Muscle layer of duodenum (tissue), 2 donors: Measurements from ENCODE around the gene CENPB.
"Not testable (repeated sequence)": the region's sequence is repeated elsewhere in the genome, so short reads cannot be mapped to it uniquely, and the experiment has no call there.

Source experiments
- H3K27ac ChIP-seq: one replicate; pipeline ENCODE4 v1.7.0; 2013; ENCODE audit warnings: mild to moderate bottlenecking, low read length
- H3K27me3 ChIP-seq: one replicate; pipeline ENCODE4 v1.7.0; 2013; ENCODE audit warnings: low read depth, mild to moderate bottlenecking, control low read depth, low read length
- H3K36me3 ChIP-seq, 2 donors: one replicate each; pipeline ENCODE4 v1.7.0; 2013; ENCODE audit warnings: low read length in 2 of 2, control low read depth in 1 of 2, mild to moderate bottlenecking in 1 of 2; ENCODE audit not compliant: insufficient read depth in 2 of 2, control insufficient read depth in 1 of 2
- H3K4me1 ChIP-seq, 2 donors: one replicate each; pipeline ENCODE4 v1.7.0; 2013; ENCODE audit warnings: low read length in 2 of 2, mild to moderate bottlenecking in 2 of 2, control low read depth in 1 of 2, moderate library complexity in 1 of 2; ENCODE audit not compliant: insufficient read depth in 2 of 2, control insufficient read depth in 1 of 2
- H3K4me3 ChIP-seq, 2 donors: one replicate each; pipeline ENCODE4 v1.7.0; 2013; ENCODE audit warnings: low read length in 2 of 2, low read depth in 1 of 2, mild to moderate bottlenecking in 1 of 2
- H3K9me3 ChIP-seq, 2 donors: one replicate each; pipeline ENCODE4 v1.7.0; 2013; ENCODE audit warnings: low read length in 2 of 2, control low read depth in 1 of 2, mild to moderate bottlenecking in 1 of 2; ENCODE audit not compliant: control insufficient read depth in 1 of 2
- donor health status: healthy.

The CENPB gene

GRCh38 chr20:3786665-3787323 is at the start of gene CENPB:
TSS of gene CENPB (minus strand) at chr20:3786740. CDS start at chr20:3786483, 257 bp downstream.
- H3K27me3 ChIP-seq = no peaks in the 10 kb centered on the region
- H3K27ac ChIP-seq = no peak within 1 kb of the TSS
- H3K4me3 ChIP-seq = peak within 1 kb of the TSS; percentile 70 to 73
- H3K36me3 ChIP-seq = no peaks in the 10 kb centered on the region
- H3K9me3 ChIP-seq = no peaks in the 10 kb centered on the region
- peaks cover 11 to 35% of the 10 kb centered on the region in 2 donors for H3K4me1 ChIP-seq

GRCh38 chr20:3836132-3836531 is 49.6 kb upstream of the CENPB start:
- Histone ChIP-seq H3K4me3 (no peak overlapping the region), H3K4me1 (no peaks in the 10 kb centered on the region), H3K27ac (no peak overlapping the region), H3K9me3 (no peaks in the 10 kb centered on the region), H3K36me3 (peaks cover 0 to 5% of the 10 kb centered on the region in 2 donors), H3K27me3 (no peaks in the 10 kb centered on the region)

GRCh38 chr20:3829891-3830290 is 43.4 kb upstream of the CENPB start:
- not testable (repeated sequence) for H3K4me3 ChIP-seq, H3K4me1 ChIP-seq, H3K27me3 ChIP-seq, H3K27ac ChIP-seq, H3K9me3 ChIP-seq
- peaks cover 16 to 30% of the 10 kb centered on the region in 2 donors for H3K36me3 ChIP-seq

GRCh38 chr20:3828798-3829197 is 42.3 kb upstream of the CENPB start:
- Histone ChIP-seq H3K4me1 (no peaks in the 10 kb centered on the region), H3K36me3 (peaks cover 20 to 41% of the 10 kb centered on the region in 2 donors), H3K4me3 (no peak overlapping the region), H3K9me3 (no peaks in the 10 kb centered on the region), H3K27me3 (no peaks in the 10 kb centered on the region), H3K27ac (no peak overlapping the region)

GRCh38 chr20:3826420-3826819 is 39.9 kb upstream of the CENPB start:
- Histone ChIP-seq H3K36me3 (peaks cover 31 to 60% of the 10 kb centered on the region in 2 donors), H3K4me1 (peaks cover 1 to 7% of the 10 kb centered on the region in 2 donors), H3K27ac (no peak overlapping the region), H3K27me3 (no peaks in the 10 kb centered on the region), H3K4me3 (no peak overlapping the region), H3K9me3 (no peaks in the 10 kb centered on the region)

- no peak overlapping the region for H3K27ac ChIP-seq
- peaks cover 5 to 12% of the 10 kb centered on the region in 2 donors for H3K4me1 ChIP-seq
- no peaks in the 10 kb centered on the region for H3K9me3 ChIP-seq
- H3K27me3 ChIP-seq = no peaks in the 10 kb centered on the region
- peaks cover 31 to 61% of the 10 kb centered on the region in 2 donors for H3K36me3 ChIP-seq
- no peak overlapping the region for H3K4me3 ChIP-seq
Observed at GRCh38 chr20:3825526-3825925, 39.0 kb upstream of the CENPB start.

GRCh38 chr20:3823881-3824280 is 37.3 kb upstream of the CENPB start:
- H3K9me3 ChIP-seq = no peaks in the 10 kb centered on the region
- peaks cover 31 to 65% of the 10 kb centered on the region in 2 donors for H3K36me3 ChIP-seq
- peaks cover 5 to 23% of the 10 kb centered on the region in 2 donors for H3K4me1 ChIP-seq
- H3K4me3 ChIP-seq = no peak overlapping the region
- no peaks in the 10 kb centered on the region for H3K27me3 ChIP-seq
- H3K27ac ChIP-seq = no peak overlapping the region

GRCh38 chr20:3821996-3822395 is 35.5 kb upstream of the CENPB start:
- Histone ChIP-seq H3K27ac (no peak overlapping the region), H3K27me3 (no peaks in the 10 kb centered on the region), H3K9me3 (no peaks in the 10 kb centered on the region), H3K36me3 (peaks cover 31 to 54% of the 10 kb centered on the region in 2 donors), H3K4me3 (no peak overlapping the region), H3K4me1 (peaks cover 5 to 31% of the 10 kb centered on the region in 2 donors)

- Histone ChIP-seq H3K36me3 (peaks cover 26 to 47% of the 10 kb centered on the region in 2 donors), H3K27ac (peak overlapping the region; percentile 99), H3K27me3 (no peaks in the 10 kb centered on the region), H3K4me1 (peaks cover 5 to 31% of the 10 kb centered on the region in 2 donors), H3K9me3 (no peaks in the 10 kb centered on the region), H3K4me3 (peak overlapping the region; percentile 88 to 91)
Observed at GRCh38 chr20:3820901-3821727, 34.6 kb upstream of the CENPB start.

GRCh38 chr20:3820048-3820900 is 33.7 kb upstream of the CENPB start, which contains the start of gene AP5S1:
TSS of gene AP5S1 (plus strand) at chr20:3820547. CDS start at chr20:3822118, 1,571 bp downstream.
- H3K4me1 ChIP-seq = peaks cover 5 to 31% of the 10 kb centered on the region in 2 donors
- H3K4me3 ChIP-seq = peak within 1 kb of the TSS; percentile 88 to 91
- peak within 1 kb of the TSS; percentile 99 for H3K27ac ChIP-seq
- H3K9me3 ChIP-seq = no peaks in the 10 kb centered on the region
- H3K36me3 ChIP-seq = peaks cover 19 to 39% of the 10 kb centered on the region in 2 donors
- no peaks in the 10 kb centered on the region for H3K27me3 ChIP-seq
